Measurements from ENCODE around the gene RASEF.

Gene RASEF

DNA sequence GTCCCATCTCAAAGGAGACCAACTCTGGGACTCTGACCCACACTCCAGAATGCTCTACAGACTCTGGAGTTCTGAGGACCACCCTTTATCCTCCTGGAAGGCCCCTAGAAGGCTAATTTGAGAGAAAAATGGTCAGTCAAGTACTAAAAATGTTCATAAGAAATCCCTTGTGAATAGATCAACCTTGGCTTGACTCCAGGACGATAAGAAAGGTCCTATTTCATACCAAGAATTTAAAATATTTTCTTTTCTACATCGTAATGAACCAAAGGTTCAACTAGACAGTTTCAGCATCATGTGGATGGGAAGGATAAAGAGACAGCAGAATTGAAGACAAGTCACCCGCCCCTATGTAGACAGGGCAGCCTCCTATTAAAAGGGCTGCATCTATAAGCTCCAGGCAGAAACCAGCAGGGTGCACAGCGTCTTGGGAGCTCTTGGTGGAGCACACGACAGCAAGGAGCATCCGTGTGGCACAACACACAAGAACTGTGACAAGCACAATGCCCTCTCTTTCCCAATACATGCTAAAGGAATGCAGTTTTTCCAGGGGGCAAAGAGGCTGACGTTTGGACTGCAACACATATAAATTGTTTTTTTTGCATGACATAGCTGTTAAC is 38.3 kb downstream of the RASEF start:
- CTCF ChIA-PET, result no interaction called here
- TF ChIP-seq NFRKB (IDR thresholded peaks at IDR 0.05) (no peak), L3MBTL2 (conservative IDR thresholded peaks at IDR 0.05) (no peak), HDGF (IDR thresholded peaks at IDR 0.05; ENCODE audit: borderline replicate concordance) (no peak), TARDBP (IDR thresholded peaks at IDR 0.05) (no peak), ZNF384 (IDR thresholded peaks at IDR 0.05) (no peak), CTBP1 (IDR thresholded peaks at IDR 0.05; ENCODE audit: borderline replicate concordance) (no peak), ELF4 (IDR thresholded peaks at IDR 0.05) (no peak), FOXK2 (IDR thresholded peaks at IDR 0.05) (no peak), SUZ12 (IDR thresholded peaks at IDR 0.05) (no peak), LEF1 (IDR thresholded peaks at IDR 0.05; ENCODE audit: borderline replicate concordance) (no peak)
- TF ChIP-seq, protein P1, sequence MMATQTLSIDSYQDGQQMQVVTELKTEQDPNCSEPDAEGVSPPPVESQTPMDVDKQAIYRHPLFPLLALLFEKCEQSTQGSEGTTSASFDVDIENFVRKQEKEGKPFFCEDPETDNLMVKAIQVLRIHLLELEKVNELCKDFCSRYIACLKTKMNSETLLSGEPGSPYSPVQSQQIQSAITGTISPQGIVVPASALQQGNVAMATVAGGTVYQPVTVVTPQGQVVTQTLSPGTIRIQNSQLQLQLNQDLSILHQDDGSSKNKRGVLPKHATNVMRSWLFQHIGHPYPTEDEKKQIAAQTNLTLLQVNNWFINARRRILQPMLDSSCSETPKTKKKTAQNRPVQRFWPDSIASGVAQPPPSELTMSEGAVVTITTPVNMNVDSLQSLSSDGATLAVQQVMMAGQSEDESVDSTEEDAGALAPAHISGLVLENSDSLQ (IDR thresholded peaks at IDR 0.05), result no peak
- DNase-seq (ENCODE audit: extremely low spot score), result no peak
- POLR2A ChIA-PET, result no interaction called here

DNA sequence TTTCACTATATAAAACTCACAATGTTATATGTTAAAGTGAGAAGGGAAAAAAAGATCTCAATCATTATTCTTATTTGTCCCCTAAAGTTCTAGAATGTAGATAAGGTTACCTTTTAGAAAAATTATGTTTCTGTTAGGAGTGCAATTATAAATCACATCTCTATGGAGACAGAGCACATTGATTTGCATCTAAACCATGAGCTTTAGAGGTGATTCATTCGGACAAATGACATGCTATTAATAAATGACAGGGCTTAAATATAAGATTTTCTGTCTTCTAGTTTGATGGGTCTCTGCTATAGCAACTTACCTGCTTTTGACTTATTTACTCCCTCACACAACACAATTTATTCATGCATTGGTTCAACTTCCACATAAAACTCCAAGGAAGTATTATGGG is 39.8 kb downstream of the RASEF start:
- DNase-seq (ENCODE audit: extremely low spot score), result no peak
- ChIA-PET POLR2A (no interaction called here), CTCF (no interaction called here)
- TF ChIP-seq ELF4 (IDR thresholded peaks at IDR 0.05) (no peak), FOXA1 (IDR thresholded peaks at IDR 0.05) (no peak), NFRKB (IDR thresholded peaks at IDR 0.05) (no peak), CTBP1 (IDR thresholded peaks at IDR 0.05; ENCODE audit: borderline replicate concordance) (no peak), ARNT (IDR thresholded peaks at IDR 0.05) (no peak), FOXK2 (IDR thresholded peaks at IDR 0.05) (no peak), HDGF (IDR thresholded peaks at IDR 0.05; ENCODE audit: borderline replicate concordance) (no peak), LEF1 (IDR thresholded peaks at IDR 0.05; ENCODE audit: borderline replicate concordance) (no peak), BHLHE40 (IDR thresholded peaks at IDR 0.05; ENCODE audit: borderline replicate concordance) (no peak), SP1 (IDR thresholded peaks at IDR 0.05) (no peak), ZNF384 (IDR thresholded peaks at IDR 0.05) (no peak), SUZ12 (IDR thresholded peaks at IDR 0.05) (no peak), L3MBTL2 (conservative IDR thresholded peaks at IDR 0.05) (no peak), TARDBP (IDR thresholded peaks at IDR 0.05) (no peak), FOXM1 (IDR thresholded peaks at IDR 0.05; ENCODE audit: borderline replicate concordance) (no peak)
- TF ChIP-seq, protein P1 (IDR thresholded peaks at IDR 0.05), result no peak

DNA sequence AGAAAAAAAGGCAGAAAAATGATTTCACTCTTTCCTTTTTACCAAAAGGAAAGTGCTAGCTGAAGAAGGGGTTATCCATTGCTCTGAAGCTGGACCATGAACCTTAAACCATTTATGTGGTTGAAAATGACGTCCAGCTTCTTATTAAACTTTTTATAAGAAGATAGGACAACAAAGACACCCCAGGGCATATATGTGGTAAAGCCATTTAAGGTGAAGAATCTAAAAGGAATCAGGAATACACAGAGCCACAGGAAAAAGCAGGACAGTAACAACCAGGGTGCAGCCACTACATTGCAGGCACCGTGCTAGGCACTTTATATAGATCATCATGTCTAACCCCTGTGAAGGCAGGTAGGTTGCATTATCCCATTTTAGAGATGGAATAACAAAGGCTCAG is 42.1 kb downstream of the RASEF start:
- TF ChIP-seq LEF1 (IDR thresholded peaks at IDR 0.05; ENCODE audit: borderline replicate concordance), result no peak
- no peak for TF ChIP-seq BHLHE40 (IDR thresholded peaks at IDR 0.05; ENCODE audit: borderline replicate concordance)
- TF ChIP-seq FOXM1 (IDR thresholded peaks at IDR 0.05; ENCODE audit: borderline replicate concordance), result no peak
- TF ChIP-seq FOXA1 (IDR thresholded peaks at IDR 0.05), result no peak
- TF ChIP-seq, protein P1 (IDR thresholded peaks at IDR 0.05), result no peak
- no peak for TF ChIP-seq ARNT (IDR thresholded peaks at IDR 0.05)
- TF ChIP-seq ELF4 (IDR thresholded peaks at IDR 0.05), result no peak
- no peak for TF ChIP-seq SUZ12 (IDR thresholded peaks at IDR 0.05)
- TF ChIP-seq TARDBP (IDR thresholded peaks at IDR 0.05), result no peak
- TF ChIP-seq NFRKB (IDR thresholded peaks at IDR 0.05), result no peak
- no peak for TF ChIP-seq FOXK2 (IDR thresholded peaks at IDR 0.05)
- TF ChIP-seq HDGF (IDR thresholded peaks at IDR 0.05; ENCODE audit: borderline replicate concordance), result no peak
- TF ChIP-seq CTBP1 (IDR thresholded peaks at IDR 0.05; ENCODE audit: borderline replicate concordance), result no peak
- ChIA-PET POLR2A (no interaction called here), CTCF (no interaction called here)

DNA sequence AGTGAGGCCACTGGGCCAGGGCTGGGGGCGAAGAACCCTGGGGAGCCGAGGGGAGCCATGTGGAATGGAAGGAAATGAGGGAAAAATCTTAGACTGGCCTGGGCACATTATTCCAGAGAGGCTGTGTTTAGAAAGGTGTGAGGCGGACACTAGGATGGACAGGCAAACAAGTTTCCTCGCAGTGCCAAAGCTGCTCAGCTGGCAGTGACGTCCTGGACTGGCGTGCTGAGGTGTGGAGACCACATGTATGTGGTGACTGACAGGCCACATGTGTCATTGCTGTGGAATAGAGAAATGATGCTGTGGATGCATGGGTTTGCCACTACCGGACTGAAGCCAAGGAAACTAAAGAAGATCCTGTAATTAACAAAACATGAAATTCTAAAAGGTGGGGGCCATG is 42.6 kb downstream of the RASEF start:
- no peak for DNase-seq (ENCODE audit: extremely low spot score)
- ChIA-PET CTCF (no interaction called here), POLR2A (no interaction called here)
- TF ChIP-seq, protein P1 (IDR thresholded peaks at IDR 0.05), result no peak
- TF ChIP-seq LEF1 (IDR thresholded peaks at IDR 0.05; ENCODE audit: borderline replicate concordance) (no peak), BHLHE40 (IDR thresholded peaks at IDR 0.05; ENCODE audit: borderline replicate concordance) (no peak), L3MBTL2 (conservative IDR thresholded peaks at IDR 0.05) (no peak), ELF4 (IDR thresholded peaks at IDR 0.05) (no peak)

More for the DNA sequence above, 42.1 kb downstream of the RASEF start:
- no peak for DNase-seq (ENCODE audit: extremely low spot score)

DNA sequence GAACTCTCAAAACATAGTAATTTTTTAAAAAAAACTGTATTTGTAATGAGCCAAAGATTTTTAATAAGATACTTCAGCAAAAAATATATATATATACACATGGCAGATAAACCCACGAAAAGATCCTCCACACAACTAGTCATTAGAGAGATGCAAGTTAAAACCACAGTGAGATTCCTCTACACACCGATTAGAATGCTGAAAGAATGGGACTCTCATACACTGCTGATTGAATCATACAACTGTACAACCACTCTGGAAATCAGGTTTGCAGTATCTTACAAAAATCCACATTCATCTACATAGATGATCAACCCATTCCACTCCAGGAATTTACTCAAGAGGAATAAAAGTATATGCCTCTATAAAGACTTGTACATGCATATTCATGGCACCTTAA is 43.7 kb downstream of the RASEF start:
- ChIA-PET POLR2A (no interaction called here), CTCF (no interaction called here)
- DNase-seq (ENCODE audit: extremely low spot score), result no peak
- TF ChIP-seq ZNF384 (IDR thresholded peaks at IDR 0.05) (no peak), ELF4 (IDR thresholded peaks at IDR 0.05) (no peak), FOXA1 (IDR thresholded peaks at IDR 0.05) (no peak), NFRKB (IDR thresholded peaks at IDR 0.05) (no peak), FOXK2 (IDR thresholded peaks at IDR 0.05) (no peak), CTBP1 (IDR thresholded peaks at IDR 0.05; ENCODE audit: borderline replicate concordance) (no peak)

DNA sequence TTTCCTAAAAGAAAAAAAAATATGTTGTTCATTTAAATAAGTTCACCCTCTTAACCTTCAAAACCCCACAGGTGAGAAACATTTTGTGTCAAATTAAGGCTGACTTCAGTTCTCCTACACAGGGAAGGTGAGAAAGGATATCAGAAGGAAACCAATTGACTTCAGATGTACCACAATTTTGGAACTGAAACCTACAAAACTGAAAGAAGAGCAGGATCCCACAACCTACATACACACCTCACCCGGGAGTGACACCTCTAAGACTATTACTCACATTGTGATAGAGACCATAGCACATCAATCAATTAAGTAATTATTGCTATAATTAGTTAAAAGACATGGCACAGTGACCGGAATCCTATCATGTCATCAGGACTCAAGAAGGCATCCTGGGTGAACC is 47.0 kb downstream of the RASEF start:
- no peak for DNase-seq (ENCODE audit: extremely low spot score)
- TF ChIP-seq LEF1 (IDR thresholded peaks at IDR 0.05; ENCODE audit: borderline replicate concordance) (no peak), ARNT (IDR thresholded peaks at IDR 0.05) (no peak), HDGF (IDR thresholded peaks at IDR 0.05; ENCODE audit: borderline replicate concordance) (no peak), FOXM1 (IDR thresholded peaks at IDR 0.05; ENCODE audit: borderline replicate concordance) (no peak), FOXK2 (IDR thresholded peaks at IDR 0.05) (no peak), ELF4 (IDR thresholded peaks at IDR 0.05) (no peak), CTBP1 (IDR thresholded peaks at IDR 0.05; ENCODE audit: borderline replicate concordance) (no peak), BHLHE40 (IDR thresholded peaks at IDR 0.05; ENCODE audit: borderline replicate concordance) (no peak), ZNF384 (IDR thresholded peaks at IDR 0.05) (no peak), L3MBTL2 (conservative IDR thresholded peaks at IDR 0.05) (no peak), FOXA1 (IDR thresholded peaks at IDR 0.05) (no peak), SUZ12 (IDR thresholded peaks at IDR 0.05) (no peak), NFRKB (IDR thresholded peaks at IDR 0.05) (no peak), TARDBP (IDR thresholded peaks at IDR 0.05) (no peak), SP1 (IDR thresholded peaks at IDR 0.05) (no peak)
- TF ChIP-seq, protein P1 (IDR thresholded peaks at IDR 0.05), result no peak
- ChIA-PET CTCF (no interaction called here), POLR2A (no interaction called here)

All from HEK293T (cell line).